ENCODE results near the gene BRIP1. TPM values are rescaled to one million over a fixed set of nuclear protein-coding genes. Genes with fewer than 3 reads are reported as not detected.
"Not testable (repeated sequence)": the region's sequence is repeated elsewhere in the genome, so short reads cannot be mapped to it uniquely, and the experiment has no call there.

Gene BRIP1
- total RNA-seq, 1 experiment from 2014 or later: 30.2 TPM

DNA sequence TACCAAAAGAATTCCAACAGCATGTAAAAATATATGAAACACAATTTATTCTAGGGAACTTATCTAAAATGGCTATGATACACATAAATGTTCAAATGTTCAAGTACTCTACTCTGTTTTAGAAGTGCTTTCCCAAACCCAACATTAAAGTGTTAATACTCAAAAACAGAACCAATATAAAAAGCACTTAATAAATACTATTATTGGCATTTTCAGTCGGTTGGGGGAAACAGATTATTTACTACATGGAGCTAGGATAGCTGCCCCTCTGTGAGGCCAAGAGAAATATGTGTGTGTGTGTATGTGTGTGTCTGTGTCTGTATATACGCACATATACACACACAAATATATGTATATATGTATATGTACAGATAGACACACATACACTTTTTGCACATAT, 32.1 kb upstream of the BRIP1 start:
- no peaks in the 10 kb centered on the region for H3K4me1 ChIP-seq (ENCODE audit: insufficient read depth, low read length, poor library complexity, severe bottlenecking)
- no peak overlapping the region for H3K27ac ChIP-seq (ENCODE audit: low read depth, low read length, poor library complexity, severe bottlenecking)
- peaks cover 49% of the 10 kb centered on the region for H3K36me3 ChIP-seq (ENCODE audit: insufficient read depth, low read length, poor library complexity, severe bottlenecking)
- CTCF ChIA-PET: no interaction called here
- intact Hi-C loops (cut with micrococcal nuclease; ENCODE audit: unreplicated experiment): no loop called here
- BruUV-seq (replicated peaks): no TSS peak
- TF ChIP-seq CTCF (conservative IDR thresholded peaks at IDR 0.05; ENCODE audit: low read depth, low read length) (no peak), EZH2 (IDR thresholded peaks at IDR 0.05; ENCODE audit: borderline replicate concordance, low read depth, low read length, poor library complexity, severe bottlenecking) (no peak)
- no peaks in the 10 kb centered on the region for H3K27me3 ChIP-seq (replicated peaks; ENCODE audit: insufficient read depth, low read depth, low read length, poor library complexity)
- no peak overlapping the region for H3K4me3 ChIP-seq (ENCODE audit: low read depth, low read length, poor library complexity, severe bottlenecking)
- POLR2A ChIA-PET (ENCODE audit: low non-redundant PET): no interaction called here
- no peaks in the 10 kb centered on the region for H3K9me3 ChIP-seq (ENCODE audit: low read depth, low read length, poor library complexity, severe bottlenecking)
- DNase-seq (ENCODE audit: low spot score): no peak

DNA sequence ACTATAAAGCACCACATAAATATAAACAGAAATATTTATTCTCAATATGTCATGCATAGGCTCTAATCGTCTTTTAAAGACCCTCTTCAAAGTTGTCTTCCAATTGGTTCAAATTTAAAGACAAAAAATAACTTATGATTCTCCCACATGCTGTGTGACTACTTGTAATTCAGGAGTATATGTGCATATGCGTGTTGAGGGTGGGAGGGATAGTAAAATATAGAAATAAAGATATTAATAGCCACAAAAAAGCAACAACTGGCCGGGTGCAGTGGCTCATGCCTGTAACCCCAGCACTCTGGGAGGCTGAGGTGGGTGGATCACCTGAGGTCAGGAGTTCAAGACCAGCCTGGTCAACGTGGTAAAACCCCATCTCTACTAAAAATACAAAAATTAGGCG, 31.0 kb upstream of the BRIP1 start:
- DNase-seq (ENCODE audit: low spot score); H3K27me3 ChIP-seq (replicated peaks; ENCODE audit: insufficient read depth, low read depth, low read length, poor library complexity); H3K9me3 ChIP-seq (ENCODE audit: low read depth, low read length, poor library complexity, severe bottlenecking); POLR2A ChIA-PET (ENCODE audit: low non-redundant PET); CTCF ChIA-PET; H3K27ac ChIP-seq (ENCODE audit: low read depth, low read length, poor library complexity, severe bottlenecking); intact Hi-C loops (cut with micrococcal nuclease; ENCODE audit: unreplicated experiment); H3K4me3 ChIP-seq (ENCODE audit: low read depth, low read length, poor library complexity, severe bottlenecking); BruUV-seq (replicated peaks); H3K4me1 ChIP-seq (ENCODE audit: insufficient read depth, low read length, poor library complexity, severe bottlenecking): not testable (repeated sequence)
- peaks cover 51% of the 10 kb centered on the region for H3K36me3 ChIP-seq (ENCODE audit: insufficient read depth, low read length, poor library complexity, severe bottlenecking)

DNA sequence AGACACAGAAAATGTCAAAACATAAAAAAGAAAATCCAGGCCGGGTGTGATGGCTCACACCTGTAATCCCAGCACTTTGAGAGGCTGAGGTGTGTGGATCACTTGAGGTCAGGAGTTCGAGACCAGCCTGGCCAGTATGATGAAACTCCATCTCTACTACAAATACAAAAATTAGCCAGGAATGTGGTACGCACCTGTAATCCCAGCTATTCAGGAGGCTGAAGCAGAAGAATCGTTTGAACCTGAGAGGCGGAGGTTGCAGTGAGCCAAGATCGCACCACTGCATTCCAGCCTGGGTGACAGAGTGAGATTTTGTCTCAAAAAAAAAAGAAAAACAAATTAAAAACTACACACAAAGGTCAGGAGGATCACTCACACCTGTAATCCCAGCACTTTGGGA, 24.4 kb upstream of the BRIP1 start:
- H3K4me3 ChIP-seq (ENCODE audit: low read depth, low read length, poor library complexity, severe bottlenecking); DNase-seq (ENCODE audit: low spot score); H3K27me3 ChIP-seq (replicated peaks; ENCODE audit: insufficient read depth, low read depth, low read length, poor library complexity); H3K27ac ChIP-seq (ENCODE audit: low read depth, low read length, poor library complexity, severe bottlenecking); POLR2A ChIA-PET (ENCODE audit: low non-redundant PET); H3K4me1 ChIP-seq (ENCODE audit: insufficient read depth, low read length, poor library complexity, severe bottlenecking); H3K9me3 ChIP-seq (ENCODE audit: low read depth, low read length, poor library complexity, severe bottlenecking); BruUV-seq (replicated peaks); CTCF ChIA-PET; intact Hi-C loops (cut with micrococcal nuclease; ENCODE audit: unreplicated experiment): not testable (repeated sequence)
- peaks cover 45% of the 10 kb centered on the region for H3K36me3 ChIP-seq (ENCODE audit: insufficient read depth, low read length, poor library complexity, severe bottlenecking)

GRCh38 chr17:61885865-61886264, 22.5 kb upstream of the BRIP1 start:
- H3K27ac ChIP-seq (ENCODE audit: low read depth, low read length, poor library complexity, severe bottlenecking); H3K9me3 ChIP-seq (ENCODE audit: low read depth, low read length, poor library complexity, severe bottlenecking); intact Hi-C loops (cut with micrococcal nuclease; ENCODE audit: unreplicated experiment); POLR2A ChIA-PET (ENCODE audit: low non-redundant PET); BruUV-seq (replicated peaks); H3K27me3 ChIP-seq (replicated peaks; ENCODE audit: insufficient read depth, low read depth, low read length, poor library complexity); H3K4me1 ChIP-seq (ENCODE audit: insufficient read depth, low read length, poor library complexity, severe bottlenecking); H3K4me3 ChIP-seq (ENCODE audit: low read depth, low read length, poor library complexity, severe bottlenecking); CTCF ChIA-PET; DNase-seq (ENCODE audit: low spot score): not testable (repeated sequence)
- H3K36me3 ChIP-seq (ENCODE audit: insufficient read depth, low read length, poor library complexity, severe bottlenecking): peaks cover 33% of the 10 kb centered on the region

DNA sequence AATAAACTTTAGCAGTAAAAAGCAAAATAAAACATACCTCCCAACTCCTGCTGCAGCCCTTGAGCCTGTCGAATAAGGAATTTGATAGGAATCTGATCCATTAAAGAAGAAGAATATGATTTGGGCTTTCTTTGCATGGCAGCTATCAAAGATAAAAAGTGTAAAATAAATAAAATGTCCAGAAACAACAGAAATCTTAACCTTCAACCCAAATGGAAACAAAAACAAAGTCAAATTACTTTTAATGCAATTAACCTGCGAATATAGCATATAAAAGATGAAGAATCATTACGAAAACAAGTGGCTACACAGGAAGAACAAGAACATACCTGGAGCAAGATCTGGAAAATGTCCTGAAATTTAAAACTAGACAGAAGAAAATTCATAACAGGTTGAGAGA, 21.5 kb upstream of the BRIP1 start:
- intact Hi-C loops (cut with micrococcal nuclease; ENCODE audit: unreplicated experiment): no loop called here
- no peaks in the 10 kb centered on the region for H3K4me1 ChIP-seq (ENCODE audit: insufficient read depth, low read length, poor library complexity, severe bottlenecking)
- no peak for TF ChIP-seq CTCF (conservative IDR thresholded peaks at IDR 0.05; ENCODE audit: low read depth, low read length)
- TF ChIP-seq EZH2 (IDR thresholded peaks at IDR 0.05; ENCODE audit: borderline replicate concordance, low read depth, low read length, poor library complexity, severe bottlenecking): no peak
- H3K27ac ChIP-seq (ENCODE audit: low read depth, low read length, poor library complexity, severe bottlenecking): no peak overlapping the region
- no peak for DNase-seq (ENCODE audit: low spot score)
- no TSS peak for BruUV-seq (replicated peaks)
- ChIA-PET POLR2A (ENCODE audit: low non-redundant PET) (no interaction called here), CTCF (no interaction called here)
- H3K27me3 ChIP-seq (replicated peaks; ENCODE audit: insufficient read depth, low read depth, low read length, poor library complexity): no peaks in the 10 kb centered on the region
- no peak overlapping the region for H3K4me3 ChIP-seq (ENCODE audit: low read depth, low read length, poor library complexity, severe bottlenecking)
- no peaks in the 10 kb centered on the region for H3K9me3 ChIP-seq (ENCODE audit: low read depth, low read length, poor library complexity, severe bottlenecking)
- H3K36me3 ChIP-seq (ENCODE audit: insufficient read depth, low read length, poor library complexity, severe bottlenecking): peaks cover 34% of the 10 kb centered on the region

Data from A673 (cell line).